H7 (cell line): Measurements from ENCODE around the gene STK32B. TPM values are rescaled to one million over a fixed set of nuclear protein-coding genes. Genes with fewer than 3 reads are reported as not detected.
A peak's percentile ranks its signal among the peaks of the same experiment; 100 is the strongest.

ENCODE experiments used
- DNase-seq: peaks from one replicate; pipeline ENCODE4 v3.0.0; 2012
- H3K27me3 ChIP-seq: 2 replicates; pipeline ENCODE4 v1.6.0; 2011; ENCODE audit warnings: mild to moderate bottlenecking, low read length; ENCODE audit not compliant: control insufficient read depth, insufficient read depth
- H3K36me3 ChIP-seq: replicated peaks from 2 replicates; pipeline ENCODE4 v1.5.1; 2011; ENCODE audit warnings: low read length; ENCODE audit not compliant: control insufficient read depth, insufficient read depth
- H3K4me3 ChIP-seq: 2 replicates; pipeline ENCODE4 v1.5.1; 2011; ENCODE audit warnings: low read depth, mild to moderate bottlenecking, control low read depth, low read length, moderate library complexity; ENCODE audit not compliant: insufficient read depth
- total RNA-seq: library from RNA; depleted of rRNA; stranded (reverse); fragments of >200 nt; shearing (Covaris generic); gene quantifications from 2 replicates; pipeline ENCODE4 v1.2.3, GENCODE V29; 2014

The STK32B gene
- total RNA-seq, 1 experiment from 2014 or later, result 2.8 TPM

GRCh38 chr4:5114950-5115349 lies 63.7 kb downstream of the STK32B start:
- H3K4me3 ChIP-seq, result no peak overlapping the region
- no peaks in the 10 kb centered on the region for H3K36me3 ChIP-seq
- DNase-seq, result no peak
- H3K27me3 ChIP-seq, result no peaks in the 10 kb centered on the region

GRCh38 chr4:5118091-5118786 lies 67.0 kb downstream of the STK32B start:
- Histone ChIP-seq H3K36me3 (no peaks in the 10 kb centered on the region), H3K4me3 (no peak overlapping the region), H3K27me3 (no peaks in the 10 kb centered on the region)
- no peak for DNase-seq

- Histone ChIP-seq H3K27me3 (no peaks in the 10 kb centered on the region; the same call in 1 of the 2 replicates), H3K36me3 (no peaks in the 10 kb centered on the region), H3K4me3 (no peak overlapping the region)
- DNase-seq, result no peak
Measured at GRCh38 chr4:5118994-5119835, 67.9 kb downstream of the STK32B start.

GRCh38 chr4:5120067-5120466 lies 68.8 kb downstream of the STK32B start:
- no peaks in the 10 kb centered on the region; the same call in 1 of the 2 replicates for H3K27me3 ChIP-seq
- no peak for DNase-seq
- H3K4me3 ChIP-seq, result no peak overlapping the region
- no peaks in the 10 kb centered on the region for H3K36me3 ChIP-seq

DNA sequence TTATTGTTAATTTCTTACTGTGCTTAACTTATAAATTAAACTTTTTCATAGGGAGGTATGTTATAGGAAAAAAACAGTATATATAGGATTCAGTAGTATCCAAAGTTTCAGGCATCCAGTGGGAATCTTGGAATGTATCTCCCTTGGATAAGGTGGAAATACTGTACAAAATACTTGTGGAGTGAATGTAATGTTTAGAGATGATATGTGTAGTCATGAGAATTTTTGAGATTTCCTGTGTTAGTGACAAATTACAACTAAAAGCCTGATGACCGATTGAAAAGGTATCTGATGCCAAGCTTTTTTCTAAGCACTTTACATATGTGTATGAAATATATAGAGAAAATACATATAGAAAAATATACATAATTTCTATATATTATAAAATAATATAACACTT lies 69.2 kb downstream of the STK32B start:
- DNase-seq, result no peak
- no peaks in the 10 kb centered on the region; the same call in 1 of the 2 replicates for H3K27me3 ChIP-seq
- H3K36me3 ChIP-seq, result no peaks in the 10 kb centered on the region
- H3K4me3 ChIP-seq, result no peak overlapping the region

GRCh38 chr4:5122114-5122513 lies 70.8 kb downstream of the STK32B start:
- H3K4me3 ChIP-seq, result no peak overlapping the region
- no peak for DNase-seq

DNA sequence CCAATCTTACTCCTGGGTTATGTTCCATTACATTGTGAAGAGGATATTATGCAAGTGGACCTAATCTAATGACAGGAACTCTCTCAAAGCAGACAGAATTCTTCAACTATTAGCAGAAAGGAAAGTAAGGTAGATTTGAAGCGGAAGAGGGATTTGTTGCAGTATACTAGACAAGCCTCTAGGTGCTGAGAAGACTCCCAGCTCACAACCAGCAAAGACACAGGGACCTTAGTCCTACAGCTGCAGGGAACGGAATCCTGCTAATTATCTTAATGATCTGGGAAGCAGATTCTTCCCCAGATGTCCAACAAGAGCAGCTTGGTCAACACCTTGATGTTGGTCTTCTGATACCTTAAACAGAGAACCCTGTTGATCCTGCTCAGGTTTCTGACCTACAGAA lies 73.6 kb downstream of the STK32B start:
- no peaks in the 10 kb centered on the region for H3K36me3 ChIP-seq
- no peak overlapping the region for H3K4me3 ChIP-seq
- DNase-seq, result peak; percentile 30

More at GRCh38 chr4:5122114-5122513, 70.8 kb downstream of the STK32B start:
- no peaks in the 10 kb centered on the region for H3K36me3 ChIP-seq
- no peaks in the 10 kb centered on the region; the same call in 1 of the 2 replicates for H3K27me3 ChIP-seq

GRCh38 chr4:5125321-5125720 lies 74.0 kb downstream of the STK32B start:
- Histone ChIP-seq H3K36me3 (no peaks in the 10 kb centered on the region), H3K27me3 (no peaks in the 10 kb centered on the region; the same call in 1 of the 2 replicates), H3K4me3 (no peak overlapping the region)
- DNase-seq, result no peak

More for the DNA sequence above, 73.6 kb downstream of the STK32B start:
- H3K27me3 ChIP-seq, result no peaks in the 10 kb centered on the region; the same call in 1 of the 2 replicates

DNA sequence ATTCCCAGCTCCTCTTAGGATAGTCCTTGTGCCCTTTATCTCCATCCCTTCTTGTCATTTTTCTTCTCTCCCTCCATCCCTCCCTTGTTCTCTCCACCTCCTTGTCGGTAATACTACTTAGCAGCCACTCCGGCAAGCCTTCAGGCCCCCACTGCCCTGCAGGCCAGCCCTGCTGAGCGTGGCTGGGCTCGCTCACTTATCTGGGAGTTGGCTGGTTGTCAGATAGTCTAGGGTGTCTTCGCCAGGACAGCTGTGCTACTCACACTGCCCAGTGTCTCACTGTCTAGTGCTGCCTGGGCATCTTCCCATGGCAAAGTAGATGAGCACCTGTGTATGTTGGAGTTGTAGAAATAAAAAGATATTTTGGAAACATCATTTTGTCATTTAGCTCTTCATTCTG lies 75.0 kb downstream of the STK32B start:
- Histone ChIP-seq H3K27me3 (no peaks in the 10 kb centered on the region; the same call in 1 of the 2 replicates), H3K4me3 (no peak overlapping the region), H3K36me3 (no peaks in the 10 kb centered on the region)
- no peak for DNase-seq

GRCh38 chr4:5126857-5127256 lies 75.6 kb downstream of the STK32B start:
- Histone ChIP-seq H3K27me3 (no peaks in the 10 kb centered on the region; the same call in 1 of the 2 replicates), H3K4me3 (no peak overlapping the region), H3K36me3 (no peaks in the 10 kb centered on the region)
- no peak for DNase-seq

GRCh38 chr4:5127556-5127955 lies 76.3 kb downstream of the STK32B start:
- H3K36me3 ChIP-seq, result no peaks in the 10 kb centered on the region
- no peak for DNase-seq
- no peak overlapping the region for H3K4me3 ChIP-seq
- H3K27me3 ChIP-seq, result no peaks in the 10 kb centered on the region; the same call in 1 of the 2 replicates

DNA sequence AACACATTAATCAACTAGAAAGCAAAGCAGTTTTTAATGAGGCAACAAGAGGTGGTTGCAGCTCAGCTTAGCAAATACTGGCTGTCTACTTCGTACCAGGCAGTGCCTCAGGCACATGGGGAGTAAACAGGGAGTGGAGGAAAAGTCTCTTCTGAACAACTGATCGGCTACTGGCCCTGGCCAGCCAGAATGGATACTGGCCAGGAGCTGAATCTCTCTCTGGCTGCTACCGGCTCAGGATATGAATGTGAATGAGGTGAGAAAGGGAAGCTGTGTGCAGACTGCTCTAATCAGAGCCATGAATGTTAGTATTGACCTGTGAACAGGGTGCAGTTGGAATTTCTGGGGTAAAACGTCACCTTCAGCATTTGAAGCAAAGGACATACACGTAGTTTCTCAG lies 77.3 kb downstream of the STK32B start:
- H3K36me3 ChIP-seq, result no peaks in the 10 kb centered on the region
- H3K4me3 ChIP-seq, result no peak overlapping the region
- no peaks in the 10 kb centered on the region; the same call in 1 of the 2 replicates for H3K27me3 ChIP-seq
- no peak for DNase-seq

DNA sequence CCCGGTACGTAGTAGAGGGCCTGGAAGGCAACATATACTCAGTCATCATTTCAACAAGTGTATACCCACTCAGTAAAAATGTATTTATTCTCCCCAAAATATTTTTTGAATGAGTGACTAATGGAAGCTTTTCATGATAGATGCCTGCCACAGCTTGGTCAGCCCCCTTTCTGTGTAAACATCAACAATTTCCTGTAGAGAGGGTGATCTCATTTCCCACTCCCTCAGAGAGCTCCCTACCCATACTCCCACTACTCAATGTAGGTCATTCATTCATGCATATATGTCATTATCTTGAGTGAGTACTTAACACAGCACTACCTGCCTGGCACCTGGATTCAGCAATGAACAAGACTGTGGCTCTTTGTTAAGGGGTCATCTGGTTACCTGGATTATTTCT lies 81.9 kb downstream of the STK32B start:
- no peaks in the 10 kb centered on the region; the same call in 1 of the 2 replicates for H3K27me3 ChIP-seq
- no peak overlapping the region for H3K4me3 ChIP-seq
- no peak for DNase-seq
- H3K36me3 ChIP-seq, result no peaks in the 10 kb centered on the region

DNA sequence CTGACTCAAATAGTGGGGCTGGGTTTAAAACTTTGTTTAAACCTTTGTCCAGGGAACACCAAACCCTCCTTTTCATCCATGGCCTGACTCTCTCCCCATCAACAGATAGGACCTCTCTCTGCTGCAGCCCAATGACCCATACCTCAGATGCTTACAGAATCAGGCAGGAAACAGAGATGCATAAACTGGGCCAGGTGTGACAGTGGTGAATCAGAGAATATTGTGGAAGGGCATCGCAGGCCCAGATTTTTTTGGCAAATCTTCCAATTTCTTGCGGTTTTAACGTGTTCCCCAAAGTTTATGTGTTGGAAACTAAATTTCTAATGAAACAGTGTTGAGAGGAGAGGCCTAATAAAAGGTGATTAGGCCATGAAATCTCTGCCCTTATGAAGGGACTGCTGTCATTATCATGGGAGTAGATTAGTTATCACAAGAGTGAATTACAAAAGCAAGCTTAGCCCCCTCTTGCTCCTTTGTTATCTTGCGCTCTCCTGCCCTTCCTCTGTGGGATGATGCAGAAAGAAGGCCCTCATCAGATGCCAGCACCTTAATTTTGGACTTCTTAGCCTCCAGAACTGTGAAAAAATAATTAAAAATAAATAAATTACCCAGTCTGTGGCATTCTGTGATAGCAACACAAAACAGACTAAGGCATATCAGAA lies 82.8 kb downstream of the STK32B start:
- DNase-seq, result no peak
- H3K4me3 ChIP-seq, result no peak overlapping the region
- no peaks in the 10 kb centered on the region for H3K36me3 ChIP-seq
- no peaks in the 10 kb centered on the region; the same call in 1 of the 2 replicates for H3K27me3 ChIP-seq
